ENCODE data around the gene FMNL2. TPM values are rescaled to one million over a fixed set of nuclear protein-coding genes. Genes with fewer than 3 reads are reported as not detected.

The FMNL2 gene
- total RNA-seq, 1 donor from 2014 or later = 5.5 TPM

DNA sequence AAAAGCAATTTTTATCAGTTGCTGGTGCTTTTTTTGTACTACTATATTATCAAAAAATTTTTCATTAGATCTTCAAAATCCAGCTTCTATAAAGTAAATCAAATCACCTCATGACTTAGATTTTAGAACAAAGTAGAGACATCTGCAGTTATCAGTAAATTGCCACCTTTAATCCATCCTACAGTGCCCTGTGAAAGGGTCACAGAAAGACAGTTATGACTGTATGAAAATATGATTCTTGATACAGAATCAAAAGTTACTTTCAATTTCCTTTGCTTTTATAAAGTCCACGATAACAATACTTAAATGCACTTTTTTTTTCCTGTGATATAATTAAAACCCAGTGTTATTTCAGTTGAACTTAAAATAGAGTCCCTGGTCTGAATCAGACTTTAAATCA is 320.9 kb downstream of the FMNL2 start:
- Histone ChIP-seq H3K27ac (replicated peaks) (no peak overlapping the region), H3K27me3 (ENCODE audit: low read depth) (no peaks in the 10 kb centered on the region), H3K9me3 (replicated peaks) (no peaks in the 10 kb centered on the region), H3K4me1 (no peaks in the 10 kb centered on the region), H3K36me3 (peaks cover 75% of the 10 kb centered on the region), H3K4me3 (no peak overlapping the region)
- DNase-seq = no peak
- TF ChIP-seq, protein P1, sequence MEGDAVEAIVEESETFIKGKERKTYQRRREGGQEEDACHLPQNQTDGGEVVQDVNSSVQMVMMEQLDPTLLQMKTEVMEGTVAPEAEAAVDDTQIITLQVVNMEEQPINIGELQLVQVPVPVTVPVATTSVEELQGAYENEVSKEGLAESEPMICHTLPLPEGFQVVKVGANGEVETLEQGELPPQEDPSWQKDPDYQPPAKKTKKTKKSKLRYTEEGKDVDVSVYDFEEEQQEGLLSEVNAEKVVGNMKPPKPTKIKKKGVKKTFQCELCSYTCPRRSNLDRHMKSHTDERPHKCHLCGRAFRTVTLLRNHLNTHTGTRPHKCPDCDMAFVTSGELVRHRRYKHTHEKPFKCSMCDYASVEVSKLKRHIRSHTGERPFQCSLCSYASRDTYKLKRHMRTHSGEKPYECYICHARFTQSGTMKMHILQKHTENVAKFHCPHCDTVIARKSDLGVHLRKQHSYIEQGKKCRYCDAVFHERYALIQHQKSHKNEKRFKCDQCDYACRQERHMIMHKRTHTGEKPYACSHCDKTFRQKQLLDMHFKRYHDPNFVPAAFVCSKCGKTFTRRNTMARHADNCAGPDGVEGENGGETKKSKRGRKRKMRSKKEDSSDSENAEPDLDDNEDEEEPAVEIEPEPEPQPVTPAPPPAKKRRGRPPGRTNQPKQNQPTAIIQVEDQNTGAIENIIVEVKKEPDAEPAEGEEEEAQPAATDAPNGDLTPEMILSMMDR (IDR thresholded peaks at IDR 0.05; ENCODE audit: borderline replicate concordance) = no peak
- intact Hi-C loops (cut with micrococcal nuclease) = no loop called here

- intact Hi-C loops (cut with micrococcal nuclease) = no loop called here
- H3K9me3 ChIP-seq (replicated peaks) = no peaks in the 10 kb centered on the region
- H3K36me3 ChIP-seq = peaks cover 81% of the 10 kb centered on the region
- TF ChIP-seq, protein P1 (IDR thresholded peaks at IDR 0.05; ENCODE audit: borderline replicate concordance) = no peak
- DNase-seq = no peak
- no peaks in the 10 kb centered on the region for H3K4me1 ChIP-seq
- no peak overlapping the region for H3K4me3 ChIP-seq
- no peak overlapping the region for H3K27ac ChIP-seq (replicated peaks)
- H3K27me3 ChIP-seq (ENCODE audit: low read depth) = no peaks in the 10 kb centered on the region
Observed at GRCh38 chr2:152657043-152657442, 322.1 kb downstream of the FMNL2 start.

GRCh38 chr2:152658221-152658620 is 323.2 kb downstream of the FMNL2 start:
- no peaks in the 10 kb centered on the region for H3K4me1 ChIP-seq
- H3K27me3 ChIP-seq (ENCODE audit: low read depth) = no peaks in the 10 kb centered on the region
- intact Hi-C loops (cut with micrococcal nuclease) = no loop called here
- no peak for DNase-seq
- H3K4me3 ChIP-seq = no peak overlapping the region
- peaks cover 93% of the 10 kb centered on the region for H3K36me3 ChIP-seq
- TF ChIP-seq, protein P1 (IDR thresholded peaks at IDR 0.05; ENCODE audit: borderline replicate concordance) = no peak
- H3K27ac ChIP-seq (replicated peaks) = no peak overlapping the region
- no peaks in the 10 kb centered on the region for H3K9me3 ChIP-seq (replicated peaks)

GRCh38 chr2:152661076-152661475 is 326.1 kb downstream of the FMNL2 start:
- Histone ChIP-seq H3K36me3 (peaks cover 99% of the 10 kb centered on the region), H3K9me3 (replicated peaks) (no peaks in the 10 kb centered on the region), H3K4me3 (no peak overlapping the region), H3K27ac (replicated peaks) (no peak overlapping the region), H3K4me1 (no peaks in the 10 kb centered on the region), H3K27me3 (ENCODE audit: low read depth) (no peaks in the 10 kb centered on the region)
- DNase-seq = no peak
- intact Hi-C loops (cut with micrococcal nuclease) = no loop called here
- TF ChIP-seq, protein P1 (IDR thresholded peaks at IDR 0.05; ENCODE audit: borderline replicate concordance) = no peak

- Histone ChIP-seq H3K4me1 (no peaks in the 10 kb centered on the region), H3K36me3 (peaks cover 99% of the 10 kb centered on the region), H3K27me3 (ENCODE audit: low read depth) (no peaks in the 10 kb centered on the region), H3K9me3 (replicated peaks) (no peaks in the 10 kb centered on the region), H3K4me3 (no peak overlapping the region), H3K27ac (replicated peaks) (no peak overlapping the region)
- intact Hi-C loops (cut with micrococcal nuclease) = no loop called here
- no peak for DNase-seq
- TF ChIP-seq, protein P1 (IDR thresholded peaks at IDR 0.05; ENCODE audit: borderline replicate concordance) = no peak
Observed at GRCh38 chr2:152664725-152665124, 329.8 kb downstream of the FMNL2 start.

DNA sequence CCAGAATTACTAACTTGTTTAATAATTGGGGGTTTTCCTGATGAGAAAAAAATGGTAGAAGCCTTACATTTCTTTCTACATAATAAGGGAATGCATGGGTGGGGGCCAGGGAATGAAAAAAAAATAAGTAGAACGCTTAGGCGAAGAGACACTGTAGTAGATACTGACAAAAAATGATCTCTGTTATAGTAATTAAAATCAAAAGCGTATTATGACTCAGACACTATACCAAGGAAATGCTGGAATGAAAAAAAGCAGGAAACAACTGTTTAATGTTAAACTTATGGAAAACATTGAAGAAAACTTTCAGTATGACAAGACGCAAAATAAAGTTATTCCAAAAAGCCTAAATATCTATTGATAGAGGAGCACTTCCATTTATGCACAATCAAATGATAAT is 339.4 kb downstream of the FMNL2 start:
- no peak for DNase-seq
- intact Hi-C loops (cut with micrococcal nuclease) = no loop called here
- no peak overlapping the region for H3K4me3 ChIP-seq
- H3K4me1 ChIP-seq = no peaks in the 10 kb centered on the region
- H3K27ac ChIP-seq (replicated peaks) = no peak overlapping the region
- no peaks in the 10 kb centered on the region for H3K9me3 ChIP-seq (replicated peaks)
- peaks cover 96% of the 10 kb centered on the region for H3K36me3 ChIP-seq
- no peaks in the 10 kb centered on the region for H3K27me3 ChIP-seq (ENCODE audit: low read depth)
- TF ChIP-seq, protein P1 (IDR thresholded peaks at IDR 0.05; ENCODE audit: borderline replicate concordance) = no peak
